ENCODE results near the gene IL17C.

GRCh38 chr16:88593489-88593888 lies 44.9 kb upstream of the IL17C start:
- TF ChIP-seq CTCF (IDR thresholded peaks at IDR 0.05; ENCODE audit: insufficient read depth, low read length, poor library complexity, severe bottlenecking) (no peak), EZH2phosphoT487 (conservative IDR thresholded peaks at IDR 0.05; ENCODE audit: low read length) (no peak)

Measured in SU-DHL-6 (cell line).